ENCODE results near the gene NEK5.

Gene NEK5

GRCh38 chr13:52011632-52012511 is 117.0 kb downstream of the NEK5 start, which contains the start of gene ALG11 (continued):
- TF ChIP-seq ZNF518A (tag by site-specific recombination; conservative IDR thresholded peaks at IDR 0.05; ENCODE audit: low read depth) (no peak; the same call in 1 of the 2 replicates), ZNF629 (tag by site-specific recombination; IDR thresholded peaks at IDR 0.05) (no peak), ZNF639 (tag by site-specific recombination; IDR thresholded peaks at IDR 0.05) (no peak), GLI2 (tag by site-specific recombination; IDR thresholded peaks at IDR 0.05; ENCODE audit: borderline replicate concordance, low read depth) (no peak), ZNF121 (tag by site-specific recombination; IDR thresholded peaks at IDR 0.05) (no peak), ZNF701 (tag by site-specific recombination; IDR thresholded peaks at IDR 0.05) (no peak), ZNF302 (tag by site-specific recombination; IDR thresholded peaks at IDR 0.05; ENCODE audit: low read depth) (no peak), ZNF660 (tag by site-specific recombination; IDR thresholded peaks at IDR 0.05) (no peak), ZNF501 (tag by site-specific recombination; IDR thresholded peaks at IDR 0.05) (no peak; the same call in 1 of the 2 replicates), ZFP37 (tag by site-specific recombination; IDR thresholded peaks at IDR 0.05) (peak; percentile 84; the same call in 1 of the 2 replicates), KLF1 (tag by site-specific recombination; IDR thresholded peaks at IDR 0.05) (peak; percentile 17; the same call in 1 of the 2 replicates), ZEB2 (tag by site-specific recombination; IDR thresholded peaks at IDR 0.05) (peak; percentile 55), ZNF692 (tag by site-specific recombination; IDR thresholded peaks at IDR 0.05) (0 out of 2 replicates have a peak, but pooled peaks have one; percentile 24), MZF1 (tag by site-specific recombination; IDR thresholded peaks at IDR 0.05; ENCODE audit: borderline replicate concordance) (no peak), ZNF777 (tag by site-specific recombination; IDR thresholded peaks at IDR 0.05; ENCODE audit: borderline replicate concordance) (peak; percentile 52; the same call in 1 of the 2 replicates), ZNF133 (tag by site-specific recombination; IDR thresholded peaks at IDR 0.05) (no peak), GLI4 (tag by site-specific recombination; IDR thresholded peaks at IDR 0.05) (no peak), ZSCAN23 (tag by site-specific recombination; IDR thresholded peaks at IDR 0.05) (no peak), IKZF3 (tag by site-specific recombination; IDR thresholded peaks at IDR 0.05) (no peak), TCF7L2 (IDR thresholded peaks at IDR 0.05; ENCODE audit: borderline replicate concordance, low read depth, low read length) (no peak), ZNF654 (tag by site-specific recombination; IDR thresholded peaks at IDR 0.05; ENCODE audit: low read depth) (no peak), SETDB1 (IDR thresholded peaks at IDR 0.05; ENCODE audit: insufficient read length, low read length) (no peak), ZNF350 (tag by site-specific recombination; IDR thresholded peaks at IDR 0.05) (no peak), ZNF114 (tag by site-specific recombination; IDR thresholded peaks at IDR 0.05) (no peak), ZNF335 (tag by site-specific recombination; conservative IDR thresholded peaks at IDR 0.05) (peak; percentile 91), ZNF398 (tag by site-specific recombination; IDR thresholded peaks at IDR 0.05) (no peak), ZNF785 (tag by site-specific recombination; IDR thresholded peaks at IDR 0.05) (no peak), SP3 (tag by site-specific recombination; IDR thresholded peaks at IDR 0.05) (peak; percentile 96), ZBTB26 (tag by site-specific recombination; optimal IDR thresholded peaks at IDR 0.05) (peak; percentile 96)
